HUES48 (cell line): ENCODE measurements around the gene B4GALNT1.
"Not testable (repeated sequence)": the region's sequence is repeated elsewhere in the genome, so short reads cannot be mapped to it uniquely, and the experiment has no call there.

Source experiments
- H3K27ac ChIP-seq: one replicate; pipeline ENCODE4 v1.7.0; 2013; ENCODE audit warnings: low read depth, low read length, inconsistent platforms
- H3K27me3 ChIP-seq: 2 replicates; pipeline ENCODE4 v1.6.1; 2013; ENCODE audit warnings: mild to moderate bottlenecking, low read length; ENCODE audit not compliant: control insufficient read depth, insufficient read depth
- H3K36me3 ChIP-seq: 2 replicates; pipeline ENCODE4 v1.6.1; 2013; ENCODE audit warnings: low read length; ENCODE audit not compliant: control insufficient read depth, insufficient read depth
- H3K4me1 ChIP-seq: 2 replicates; pipeline ENCODE4 v1.6.1; 2013; ENCODE audit warnings: mild to moderate bottlenecking, low read length; ENCODE audit not compliant: control insufficient read depth, insufficient read depth
- H3K4me3 ChIP-seq: 2 replicates; pipeline ENCODE4 v1.5.1; 2013; ENCODE audit warnings: mild to moderate bottlenecking, low read depth, low read length
- H3K9ac ChIP-seq: 2 replicates; pipeline ENCODE4 v1.6.1; 2013; ENCODE audit warnings: mild to moderate bottlenecking, low read depth, low read length, moderate library complexity
- H3K9me3 ChIP-seq: 2 replicates; pipeline ENCODE4 v1.6.1; 2013; ENCODE audit warnings: low read length; ENCODE audit not compliant: control insufficient read depth, insufficient read depth

Gene B4GALNT1

DNA sequence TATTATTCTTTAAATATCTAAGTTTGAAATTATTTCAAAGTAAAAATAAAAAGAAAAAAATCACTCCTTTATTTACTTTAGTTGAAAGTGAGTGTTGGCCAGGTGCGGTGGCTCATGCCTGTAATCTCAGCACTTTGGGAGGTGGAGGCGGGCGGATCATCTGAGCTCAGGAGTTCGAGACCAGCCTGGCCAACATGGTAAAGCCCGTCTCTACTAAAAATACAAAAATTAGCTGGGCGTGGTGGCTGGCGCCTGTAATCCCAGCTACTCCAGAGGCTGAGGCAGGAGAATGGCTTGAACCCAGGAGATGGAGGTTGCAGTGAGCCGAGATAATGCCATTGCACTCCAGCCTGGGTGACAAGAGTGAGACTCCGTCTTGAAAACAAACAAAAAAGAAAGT, 3.7 kb upstream of the B4GALNT1 start:
- H3K27ac ChIP-seq, H3K4me3 ChIP-seq, H3K4me1 ChIP-seq, H3K36me3 ChIP-seq, H3K9ac ChIP-seq, H3K9me3 ChIP-seq: not testable (repeated sequence)
- H3K27me3 ChIP-seq: peaks cover 34% of the 10 kb centered on the region

DNA sequence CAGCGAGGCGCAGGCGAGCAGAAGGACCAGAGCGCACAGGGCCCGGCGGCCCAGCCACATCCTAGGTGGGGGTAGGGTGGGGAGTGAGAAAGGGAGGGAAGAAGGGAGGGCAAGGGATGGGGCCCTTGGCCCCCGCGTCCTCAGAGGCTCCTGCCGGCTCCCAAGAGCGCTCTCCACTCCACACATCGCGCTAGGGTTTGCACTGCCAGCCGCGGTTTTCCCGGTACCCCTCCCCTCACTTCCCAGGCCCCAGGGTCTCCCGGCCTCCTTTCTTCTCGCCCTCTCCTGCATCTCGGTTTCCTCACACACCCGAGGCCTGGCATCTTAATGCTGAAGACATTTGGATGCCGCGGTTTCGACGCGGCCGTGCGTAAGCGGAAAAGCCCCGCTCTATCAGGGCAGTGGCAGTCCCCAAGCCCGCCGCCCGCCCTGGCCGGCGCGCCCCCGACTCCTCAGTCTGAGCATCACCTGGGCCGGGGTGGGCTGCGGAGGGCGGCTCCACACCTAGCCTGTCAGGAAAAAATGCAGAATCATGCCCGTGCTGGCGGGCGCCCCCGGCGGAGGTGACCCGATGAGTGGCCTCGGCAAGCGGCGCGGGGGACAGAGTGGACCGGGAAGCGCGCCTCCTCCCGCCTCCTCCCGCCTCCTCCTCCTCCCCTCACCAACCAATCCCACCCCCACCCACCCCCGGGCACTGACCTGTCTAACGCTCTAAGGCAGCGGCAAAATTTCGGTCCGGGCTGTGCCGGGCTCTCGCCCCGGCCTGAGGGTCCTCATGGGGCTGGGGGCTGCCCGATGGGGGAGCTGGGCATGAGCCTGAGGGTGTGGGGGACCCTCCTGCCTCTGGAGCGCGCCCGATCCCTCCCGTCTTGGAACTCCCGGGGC, 686 bp downstream of the B4GALNT1 start:
- Histone ChIP-seq H3K27me3 (peaks cover 78% of the 10 kb centered on the region), H3K4me3 (peak overlapping the region; percentile 62), H3K9me3 (no peaks in the 10 kb centered on the region), H3K4me1 (peaks cover 15% of the 10 kb centered on the region), H3K27ac (no peak overlapping the region), H3K36me3 (no peaks in the 10 kb centered on the region), H3K9ac (no peak overlapping the region)

DNA sequence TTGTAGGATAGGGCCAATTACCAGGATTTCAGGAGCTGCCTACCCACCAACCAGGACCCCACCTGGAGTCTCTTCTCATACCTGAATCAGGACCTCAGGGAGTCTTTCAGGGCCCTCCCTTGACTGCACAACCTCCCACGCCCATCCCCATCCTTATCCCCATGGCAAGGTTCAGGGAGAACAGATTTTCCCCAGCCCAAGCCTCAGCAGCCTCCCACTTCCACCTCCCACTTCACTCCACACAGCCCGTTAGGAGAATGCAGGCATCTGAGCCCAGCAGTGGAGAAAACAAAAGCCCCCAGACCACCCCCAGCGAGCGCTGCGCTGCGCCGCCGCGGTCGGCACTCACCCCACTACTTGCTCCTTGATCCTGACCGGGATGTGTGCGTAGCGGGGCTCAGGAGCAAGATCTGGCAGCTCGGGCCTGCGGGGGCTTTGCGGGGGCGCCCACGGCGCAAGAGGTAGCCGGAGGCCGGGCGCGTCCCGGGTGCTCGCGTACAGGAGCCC, 1.4 kb downstream of the B4GALNT1 start:
- H3K27ac ChIP-seq: no peak overlapping the region
- no peaks in the 10 kb centered on the region for H3K36me3 ChIP-seq
- peaks cover 85% of the 10 kb centered on the region for H3K27me3 ChIP-seq
- H3K4me1 ChIP-seq: peaks cover 19% of the 10 kb centered on the region
- H3K9me3 ChIP-seq: no peaks in the 10 kb centered on the region
- H3K9ac ChIP-seq: no peak overlapping the region
- H3K4me3 ChIP-seq: peak overlapping the region; percentile 62

DNA sequence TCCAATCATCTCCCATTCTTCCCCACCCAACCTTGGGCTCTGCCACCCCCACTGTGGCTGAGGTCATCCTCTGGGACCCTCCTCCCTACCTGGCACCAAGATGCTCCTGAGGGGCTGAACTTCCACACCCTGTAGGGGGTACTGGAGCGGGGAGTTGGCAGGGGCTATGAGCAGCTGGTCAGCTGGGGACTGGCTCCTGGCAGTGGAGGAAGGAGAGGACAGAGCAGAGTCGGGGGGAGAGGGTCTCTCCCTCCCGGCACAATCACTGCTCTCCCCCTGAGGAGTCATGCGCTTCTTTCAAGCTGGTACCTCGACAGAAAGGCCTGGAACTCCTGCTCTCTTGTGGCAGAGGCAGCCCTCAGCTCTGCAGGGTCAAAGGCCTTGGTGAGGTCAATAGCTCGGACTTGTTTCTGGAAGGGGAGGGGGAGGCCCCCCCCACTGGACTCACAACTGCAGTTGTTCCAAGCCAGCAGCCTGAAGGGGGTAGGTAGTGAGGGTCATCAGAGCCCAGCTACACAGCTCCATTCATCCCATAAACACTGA, 2.0 kb downstream of the B4GALNT1 start:
- Histone ChIP-seq H3K9me3 (no peaks in the 10 kb centered on the region), H3K36me3 (no peaks in the 10 kb centered on the region), H3K4me3 (no peak overlapping the region), H3K9ac (no peak overlapping the region), H3K4me1 (peaks cover 19% of the 10 kb centered on the region), H3K27me3 (peaks cover 92% of the 10 kb centered on the region), H3K27ac (no peak overlapping the region)

DNA sequence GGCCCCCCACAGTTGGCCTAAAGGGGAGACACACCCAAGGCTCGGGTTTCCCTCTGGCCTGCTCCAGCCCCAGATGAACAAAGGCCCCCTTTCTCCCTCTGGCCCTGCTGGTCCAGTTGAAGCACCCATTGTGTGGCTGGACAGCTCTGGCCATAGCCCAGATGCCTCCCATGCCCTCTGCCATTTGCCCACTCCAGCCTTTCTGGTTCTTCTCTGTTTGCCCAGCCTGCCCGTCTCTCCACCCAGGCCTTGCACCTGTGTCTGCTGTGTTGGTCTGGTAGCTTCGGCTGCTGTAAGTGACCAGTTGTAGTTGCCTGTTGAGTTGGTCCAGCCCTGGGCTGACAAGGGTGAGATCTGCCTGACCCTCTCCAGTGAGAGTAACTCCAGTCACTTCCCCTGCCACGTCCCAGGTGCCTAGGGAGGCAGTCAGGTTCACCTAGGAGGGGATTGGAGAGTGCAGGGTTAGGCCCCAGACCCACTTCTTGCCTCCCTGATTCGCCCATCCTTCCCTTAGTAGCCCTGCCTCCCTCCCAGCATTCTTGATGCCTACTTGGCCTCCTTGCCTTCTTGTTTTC, 3.0 kb downstream of the B4GALNT1 start:
- peaks cover 19% of the 10 kb centered on the region for H3K4me1 ChIP-seq
- no peak overlapping the region for H3K27ac ChIP-seq
- H3K36me3 ChIP-seq: no peaks in the 10 kb centered on the region
- H3K27me3 ChIP-seq: peaks cover 98% of the 10 kb centered on the region
- no peak overlapping the region for H3K9ac ChIP-seq
- no peak overlapping the region for H3K4me3 ChIP-seq
- H3K9me3 ChIP-seq: no peaks in the 10 kb centered on the region

DNA sequence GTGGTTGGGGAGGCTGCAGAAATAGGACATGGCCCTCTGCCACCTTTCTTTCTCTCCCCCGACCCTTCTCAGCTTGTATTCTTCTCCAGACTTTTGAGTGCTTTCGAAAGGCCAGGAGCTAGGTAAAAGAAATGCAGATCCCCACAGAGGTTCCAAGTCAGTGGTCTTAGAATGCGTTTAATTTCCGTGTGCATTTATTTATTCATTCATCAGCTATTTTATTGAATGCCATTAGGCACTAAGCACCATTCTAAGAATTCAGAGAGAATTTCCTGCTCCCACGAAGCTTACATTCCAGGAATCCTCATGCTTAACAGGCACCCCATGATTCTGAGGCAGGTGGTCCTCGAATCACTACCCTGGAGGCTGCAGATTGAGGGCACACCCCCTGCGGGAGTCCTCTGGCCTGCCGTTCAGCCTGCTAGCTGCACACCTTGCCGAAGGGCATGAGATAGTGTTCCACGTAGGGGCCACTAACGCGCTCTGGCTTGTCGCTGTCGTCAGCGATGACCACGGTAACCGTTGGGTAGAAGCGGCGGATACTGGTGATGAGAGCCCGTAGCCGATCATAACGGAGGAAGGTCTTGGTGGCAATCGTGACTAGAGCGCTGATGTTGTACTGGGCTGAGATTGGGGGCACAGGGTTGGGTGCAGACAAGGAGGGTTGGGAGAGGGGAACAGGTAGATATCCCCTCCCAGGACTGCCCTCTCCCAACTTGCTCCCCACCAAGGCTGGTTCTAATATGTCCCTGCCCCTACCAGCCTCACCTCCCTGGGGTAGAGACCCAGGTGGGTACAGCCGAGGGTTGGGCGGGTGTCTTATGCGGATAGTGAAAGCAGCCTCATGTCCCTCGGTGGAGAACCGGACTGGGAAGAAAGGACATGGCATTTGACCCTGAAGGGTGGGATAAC, 4.5 kb downstream of the B4GALNT1 start:
- no peaks in the 10 kb centered on the region for H3K36me3 ChIP-seq
- no peak overlapping the region for H3K9ac ChIP-seq
- peaks cover 100% of the 10 kb centered on the region for H3K27me3 ChIP-seq
- peaks cover 19% of the 10 kb centered on the region for H3K4me1 ChIP-seq
- H3K27ac ChIP-seq: no peak overlapping the region
- peak overlapping the region; percentile 45; the same call in 1 of the 2 replicates for H3K4me3 ChIP-seq
- no peaks in the 10 kb centered on the region for H3K9me3 ChIP-seq

DNA sequence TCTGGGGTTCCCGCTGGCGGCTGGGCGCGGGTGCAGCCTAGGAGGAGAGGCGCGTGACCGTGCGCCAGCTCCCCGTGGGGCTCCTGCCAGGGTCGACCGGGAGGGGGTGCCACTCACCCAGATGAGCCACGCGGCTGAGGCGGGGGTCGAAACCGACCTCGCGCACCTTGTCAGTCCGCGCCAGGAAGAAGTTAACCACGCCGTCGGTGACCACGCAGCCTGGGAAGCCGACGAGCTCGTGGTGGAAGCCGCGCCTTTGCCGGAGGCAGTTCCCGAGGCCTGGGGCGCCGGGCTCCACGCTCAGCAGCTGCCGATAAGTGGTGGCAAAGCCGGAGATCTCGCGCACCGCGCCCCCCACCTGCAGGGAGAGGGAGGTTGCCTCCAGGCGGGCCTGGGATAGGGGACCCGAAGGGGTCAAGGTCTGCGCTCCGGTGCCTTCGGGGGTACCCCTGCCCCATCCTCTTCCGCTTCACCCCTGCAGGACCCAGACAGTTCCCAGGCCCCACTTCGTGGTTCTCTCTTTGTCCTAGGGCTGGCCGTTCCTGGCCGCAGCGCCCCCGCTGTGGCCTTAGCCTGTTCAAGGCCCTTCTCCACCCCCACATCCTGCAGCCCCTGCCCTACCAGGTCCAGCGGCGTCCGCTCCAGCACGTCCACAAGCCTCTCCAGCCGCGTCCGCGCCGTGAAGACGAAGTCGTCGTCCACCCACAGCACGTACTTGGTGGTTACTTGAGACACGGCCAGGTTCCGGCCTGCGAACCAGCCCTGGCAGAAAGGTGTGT, 5.3 kb downstream of the B4GALNT1 start:
- Histone ChIP-seq H3K9me3 (no peaks in the 10 kb centered on the region), H3K27ac (no peak overlapping the region), H3K36me3 (no peaks in the 10 kb centered on the region), H3K27me3 (peaks cover 100% of the 10 kb centered on the region), H3K4me3 (peak overlapping the region; percentile 45), H3K9ac (no peak overlapping the region), H3K4me1 (peaks cover 19% of the 10 kb centered on the region)

DNA sequence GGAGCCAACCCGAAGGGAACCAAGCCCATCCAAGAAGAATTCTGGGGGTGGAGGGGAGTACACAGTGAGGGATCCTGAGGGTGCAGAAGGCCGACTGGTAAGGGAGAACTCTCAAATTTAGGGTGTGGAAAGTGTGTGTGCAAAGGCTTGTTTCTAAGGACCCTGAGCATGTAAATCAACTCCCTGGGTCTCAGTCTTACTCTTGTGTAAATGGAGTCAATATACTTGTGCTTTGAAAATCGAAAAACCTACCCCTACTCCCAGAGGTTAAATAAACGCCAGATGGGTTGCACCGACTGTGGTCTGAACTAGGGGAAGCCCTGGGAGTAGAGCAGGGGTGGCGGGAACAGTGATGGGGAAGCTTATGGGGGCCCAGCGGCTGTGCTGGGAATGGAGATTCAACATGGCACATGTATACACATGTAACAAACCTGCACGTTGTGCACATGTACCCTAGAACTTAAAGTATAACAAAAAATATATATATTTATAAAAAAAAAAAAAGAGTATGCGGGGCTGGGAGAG, 6.0 kb downstream of the B4GALNT1 start:
- H3K36me3 ChIP-seq: no peaks in the 10 kb centered on the region
- no peak overlapping the region for H3K4me3 ChIP-seq
- peaks cover 19% of the 10 kb centered on the region for H3K4me1 ChIP-seq
- H3K9me3 ChIP-seq: no peaks in the 10 kb centered on the region
- H3K27me3 ChIP-seq: peaks cover 100% of the 10 kb centered on the region
- no peak overlapping the region for H3K27ac ChIP-seq
- no peak overlapping the region for H3K9ac ChIP-seq

DNA sequence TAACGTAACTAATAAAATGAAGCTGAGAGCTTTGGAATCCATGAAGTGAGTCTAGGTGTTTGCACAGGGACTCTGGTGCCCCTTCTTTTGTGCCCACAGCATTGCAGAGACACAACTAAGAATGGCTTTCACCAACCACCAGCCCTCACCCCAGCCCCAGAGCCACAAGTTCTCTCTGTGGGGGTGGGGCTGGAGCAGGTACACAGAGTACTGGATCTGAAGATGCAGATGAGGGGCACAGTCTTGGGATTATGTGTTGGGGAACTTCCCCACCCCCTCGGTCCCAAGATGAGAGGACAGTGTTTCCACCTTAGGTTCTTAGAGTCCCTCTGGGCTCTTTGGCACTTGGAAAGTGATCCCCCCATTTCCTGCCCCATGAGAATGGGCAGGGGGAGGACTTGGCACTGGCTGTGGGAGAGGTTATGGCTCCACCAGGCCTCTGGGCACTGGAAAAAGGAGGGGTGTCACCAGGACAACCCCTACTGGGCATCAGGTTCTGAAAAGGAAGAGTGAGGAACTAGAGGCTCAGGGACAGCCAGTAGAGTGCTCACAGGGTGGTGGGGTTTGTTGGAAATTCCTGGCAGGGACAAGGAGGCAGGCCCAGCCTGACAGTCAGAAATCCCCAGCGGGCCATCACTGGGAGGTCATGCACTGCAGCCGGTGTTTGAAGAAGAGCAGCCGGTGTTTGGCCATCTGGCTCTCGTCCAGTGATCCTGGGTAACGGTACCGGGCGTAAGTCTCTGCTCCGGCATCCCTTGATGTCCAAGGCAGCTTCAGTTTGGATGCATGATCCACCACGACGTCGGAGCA, 6.7 kb downstream of the B4GALNT1 start:
- Histone ChIP-seq H3K27me3 (peaks cover 100% of the 10 kb centered on the region), H3K9me3 (no peaks in the 10 kb centered on the region), H3K27ac (no peak overlapping the region), H3K36me3 (no peaks in the 10 kb centered on the region), H3K9ac (no peak overlapping the region), H3K4me3 (no peak overlapping the region), H3K4me1 (peaks cover 16% of the 10 kb centered on the region)
